Stimulated activated CD8-positive, alpha-beta memory T cell treated with anti-CD3 and anti-CD28 coated beads, Interleukin-2, amount 100 ng/mL, for 48 hours (primary cell): ENCODE data around the gene TMEM140.
A peak's percentile ranks its signal among the peaks of the same experiment; 100 is the strongest.
"Not testable (repeated sequence)": the region's sequence is repeated elsewhere in the genome, so short reads cannot be mapped to it uniquely, and the experiment has no call there.

ENCODE experiments used
- DNase-seq, 2 donors: peaks; one replicate each; pipeline ENCODE4 v3.0.0-alpha.2; 2020; ENCODE audit warnings: low read depth in 2 of 2

The TMEM140 gene

DNA sequence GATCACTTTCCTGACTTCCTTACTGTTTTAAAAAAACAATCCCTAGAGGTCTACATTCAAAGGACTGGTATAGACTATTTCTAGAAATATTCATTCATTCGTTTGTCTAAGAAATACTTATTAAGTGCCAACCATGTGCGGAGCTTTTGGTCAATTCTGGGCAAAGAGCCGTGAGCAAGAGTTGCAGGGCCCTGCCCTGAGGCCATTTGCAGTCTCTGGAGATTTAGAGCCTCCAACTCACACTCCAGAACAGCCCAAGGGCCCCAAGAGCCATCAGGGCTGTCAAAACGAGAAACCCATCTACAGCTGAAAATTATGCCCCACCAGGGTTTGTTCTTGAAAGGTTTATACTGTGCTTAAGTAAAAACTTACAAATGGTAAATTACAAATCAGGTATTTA lies 47.3 kb downstream of the TMEM140 start:
- DNase-seq, result no peak

DNA sequence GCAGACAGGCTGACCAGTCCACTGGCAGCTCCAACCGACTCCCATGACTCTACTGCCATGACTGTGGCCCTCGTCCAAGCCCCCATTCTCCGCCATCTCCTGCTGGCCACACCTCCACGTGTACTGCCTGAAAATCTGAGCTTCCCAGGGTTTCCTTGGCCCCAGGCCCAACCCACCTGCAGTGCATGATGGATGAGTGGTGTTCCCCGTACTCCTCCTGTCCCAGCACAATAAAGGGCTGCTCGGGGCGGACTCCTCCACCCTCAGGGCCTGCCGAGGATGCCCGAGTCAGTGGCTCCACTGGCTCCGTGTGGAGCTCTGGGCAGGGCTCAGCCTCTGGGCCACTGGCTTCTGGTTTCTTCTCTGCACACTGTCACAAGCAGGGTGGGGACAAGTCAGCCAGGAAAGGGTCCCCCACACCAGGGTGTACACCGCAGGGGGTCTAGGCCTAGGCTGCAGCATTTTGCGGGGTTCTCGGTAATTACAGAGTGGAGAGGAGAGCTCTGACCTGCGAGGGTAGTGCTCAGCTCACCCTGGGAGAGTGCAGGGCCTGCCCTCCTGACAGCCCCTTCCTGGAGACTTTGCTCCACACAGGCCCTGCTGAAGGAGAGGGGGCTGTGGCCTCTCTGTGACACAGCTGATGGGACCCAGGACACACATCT lies 48.2 kb downstream of the TMEM140 start:
- DNase-seq, result no peak

DNA sequence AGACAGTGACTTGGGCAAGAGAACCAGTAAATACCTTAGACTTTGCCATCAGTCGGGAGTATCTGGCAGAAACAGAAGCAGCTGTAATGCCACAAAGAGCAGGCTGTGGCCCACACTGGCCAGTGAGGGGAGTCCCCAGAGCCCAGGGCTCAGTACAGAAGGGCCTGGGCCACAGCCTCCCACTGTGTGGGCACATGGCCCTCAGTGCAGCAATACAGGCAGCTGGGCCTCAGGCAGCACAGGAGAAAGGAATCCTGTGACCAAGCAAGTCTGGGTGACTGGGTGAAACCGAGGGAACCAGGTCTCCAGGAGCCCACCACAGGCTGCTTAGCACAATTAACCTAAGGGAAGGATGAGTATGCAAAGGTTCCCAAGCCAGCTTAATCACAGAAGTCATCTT lies 49.5 kb downstream of the TMEM140 start:
- no peak for DNase-seq

DNA sequence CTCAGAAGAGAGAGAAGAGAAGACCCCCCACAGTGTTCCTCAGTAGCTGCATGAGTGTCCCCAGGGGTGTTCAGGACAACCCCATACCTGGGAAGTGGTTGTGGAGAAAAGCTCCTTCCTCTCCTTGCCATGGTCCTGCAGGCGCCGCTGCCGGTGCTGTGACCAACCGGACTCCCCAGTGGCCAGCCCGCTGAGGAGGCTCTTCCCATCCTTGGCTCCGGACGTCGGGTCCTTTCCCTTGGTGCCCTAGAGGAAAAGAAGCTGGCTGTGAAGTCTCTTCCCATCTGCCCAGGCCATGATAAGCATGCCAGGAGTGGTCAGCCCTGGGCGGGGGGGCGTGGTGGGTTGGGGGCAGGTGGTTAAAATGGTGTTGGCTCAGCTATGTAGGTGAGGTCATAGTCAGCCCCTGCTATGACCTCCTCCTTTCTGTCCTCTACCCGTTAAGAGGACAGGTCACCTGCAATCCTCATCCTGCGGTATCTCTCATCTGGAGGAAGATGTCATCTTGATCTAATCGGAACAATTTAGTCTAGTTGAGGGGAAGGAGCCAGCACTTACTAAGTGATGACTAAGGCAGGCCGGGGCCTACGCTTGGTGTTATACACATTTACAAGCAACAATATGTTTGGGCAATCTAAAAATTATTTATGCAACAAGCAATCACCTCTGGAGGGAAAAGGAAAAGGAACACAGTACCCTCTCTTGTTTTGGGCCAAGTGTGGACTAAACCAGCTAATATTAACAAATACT lies 50.2 kb downstream of the TMEM140 start:
- no peak for DNase-seq

DNA sequence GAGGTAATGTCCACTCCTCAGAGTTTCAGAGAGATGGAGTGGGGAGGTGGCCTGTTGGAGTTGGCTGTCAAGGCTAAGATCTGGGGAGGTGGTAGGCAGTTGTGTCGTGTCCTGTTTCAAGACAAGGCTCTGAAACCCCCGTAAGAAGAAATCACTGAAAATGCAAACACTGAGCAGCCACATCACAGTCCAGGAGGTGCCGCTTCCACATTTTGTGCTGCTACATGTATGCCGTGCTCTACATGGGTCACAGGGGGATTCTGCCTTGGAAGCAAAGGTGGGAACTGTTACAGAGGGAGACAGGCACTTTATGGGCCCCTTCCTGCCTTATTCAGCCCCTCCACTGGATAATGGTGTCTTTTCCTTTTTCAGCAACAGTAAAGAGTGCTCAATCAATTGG lies 51.6 kb downstream of the TMEM140 start:
- DNase-seq, result no peak

DNA sequence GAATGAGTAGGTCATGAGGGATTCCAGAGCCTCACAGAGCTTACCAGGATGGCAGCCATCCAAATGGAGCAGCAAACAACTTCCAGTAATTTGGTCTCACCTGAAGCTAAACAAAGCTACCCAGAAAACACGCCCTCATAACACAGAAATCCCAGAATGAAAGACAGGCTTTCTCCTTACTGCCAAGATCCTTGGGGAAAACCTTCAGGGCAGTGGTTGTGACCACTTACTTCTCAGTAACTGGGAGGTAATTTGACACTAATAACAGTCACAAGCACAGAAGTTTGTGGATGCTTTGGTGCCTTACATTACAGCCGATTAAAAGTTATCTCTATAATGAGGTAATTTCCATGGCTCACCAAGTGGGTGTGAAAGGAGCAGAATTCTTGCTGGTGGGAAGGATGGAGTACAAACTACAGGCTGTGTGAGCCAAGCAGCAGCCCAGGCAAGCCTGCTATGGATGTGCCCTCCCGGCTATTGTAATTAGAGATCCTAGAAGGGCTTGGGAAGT lies 53.0 kb downstream of the TMEM140 start:
- no peak for DNase-seq

DNA sequence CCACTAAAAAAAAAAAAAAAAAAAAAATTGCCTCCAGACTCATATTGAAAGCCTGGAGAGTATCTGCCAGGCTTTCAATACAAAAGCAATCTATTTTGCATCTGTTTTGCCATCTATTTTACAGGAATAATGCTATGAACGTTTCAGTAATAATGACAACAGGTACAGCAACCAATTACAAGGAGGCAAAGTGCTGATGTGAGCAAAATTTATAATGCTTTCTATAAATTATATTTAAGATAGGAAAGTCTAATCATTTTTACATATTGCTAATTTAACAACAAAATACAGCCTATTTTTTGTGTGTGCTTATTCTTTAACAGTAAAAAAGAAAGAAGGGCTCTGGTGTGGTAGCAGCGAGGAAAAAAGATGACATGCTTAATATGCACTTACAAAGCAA lies 53.5 kb downstream of the TMEM140 start:
- DNase-seq, result no peak

DNA sequence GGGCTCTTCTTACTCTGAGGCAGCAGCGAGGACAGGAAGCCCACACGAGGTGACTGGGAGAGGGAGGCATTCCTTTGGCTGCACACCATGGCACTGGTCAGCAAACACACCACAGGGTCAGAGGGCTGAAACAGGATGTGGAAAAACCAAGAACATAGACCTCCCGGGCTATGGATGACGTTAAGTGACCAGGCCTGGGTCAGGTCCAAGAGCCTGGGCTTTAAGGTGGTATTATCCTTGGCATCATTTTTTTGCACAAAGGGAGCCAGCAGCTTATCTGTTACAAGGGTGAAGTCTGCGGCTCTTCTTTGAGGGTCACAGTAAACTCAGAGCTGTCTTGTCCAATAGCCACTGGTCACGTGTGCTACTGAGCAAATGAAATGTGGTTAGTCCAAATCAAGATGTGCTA lies 56.5 kb downstream of the TMEM140 start:
- DNase-seq, result no peak

DNA sequence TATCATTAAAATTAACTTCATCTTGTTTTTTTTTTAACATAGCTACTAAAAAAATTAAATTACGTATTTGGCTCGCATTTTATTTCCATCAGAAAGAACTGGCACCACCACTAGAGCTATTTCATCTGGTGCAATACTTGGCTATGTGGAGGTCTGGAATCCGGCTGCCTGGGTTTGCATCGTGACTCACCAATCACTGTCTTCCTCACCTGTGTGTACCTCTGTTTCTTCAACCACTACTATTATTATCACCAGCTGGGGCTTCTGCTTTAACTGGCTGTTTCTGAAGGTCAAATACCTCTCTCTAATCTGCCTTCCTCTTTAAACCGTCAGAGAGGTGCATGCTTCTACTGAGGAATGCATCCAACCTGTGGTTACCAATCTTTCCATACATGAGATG lies 57.0 kb downstream of the TMEM140 start:
- DNase-seq, result no peak

DNA sequence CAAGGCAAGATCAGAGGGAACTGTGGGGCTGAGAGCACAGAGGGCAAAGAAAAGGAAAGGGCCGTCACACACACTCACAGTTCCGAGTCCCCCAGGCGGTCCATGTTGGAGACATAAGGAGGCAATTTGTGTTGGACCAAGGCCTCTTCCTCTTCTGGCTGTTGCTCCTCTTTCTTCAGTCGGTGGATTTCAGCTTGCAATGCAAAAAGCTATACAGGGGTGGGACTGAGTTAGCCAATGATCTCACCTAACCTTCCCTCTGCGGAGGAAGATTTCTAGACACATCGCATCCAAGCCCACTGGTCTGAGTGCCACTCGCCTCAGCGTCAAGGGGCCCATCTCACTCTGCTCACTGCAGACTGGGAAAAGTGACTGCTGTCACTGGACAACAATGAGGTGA lies 58.0 kb downstream of the TMEM140 start:
- no peak for DNase-seq

DNA sequence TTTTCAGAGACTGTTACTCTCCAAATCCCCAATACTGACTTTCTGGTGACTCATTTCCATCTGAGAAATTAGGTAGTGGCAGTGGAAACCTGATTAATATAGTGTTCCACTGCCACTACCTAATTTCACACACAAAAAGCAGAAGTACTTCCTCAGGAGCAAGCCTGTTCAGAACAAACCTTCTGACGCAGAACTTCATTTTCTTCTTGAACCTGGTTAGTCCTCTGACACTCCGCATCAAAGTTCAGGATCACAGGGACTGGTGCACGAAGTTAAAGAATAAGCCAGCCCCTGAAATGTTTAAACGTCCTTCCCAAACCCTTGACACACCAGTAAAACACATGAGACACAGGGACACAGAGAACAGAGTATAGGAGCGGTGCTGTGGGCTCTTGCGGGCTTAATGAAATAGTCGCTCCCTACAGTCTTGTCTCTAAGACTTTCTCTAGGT lies 59.1 kb downstream of the TMEM140 start:
- no peak for DNase-seq

DNA sequence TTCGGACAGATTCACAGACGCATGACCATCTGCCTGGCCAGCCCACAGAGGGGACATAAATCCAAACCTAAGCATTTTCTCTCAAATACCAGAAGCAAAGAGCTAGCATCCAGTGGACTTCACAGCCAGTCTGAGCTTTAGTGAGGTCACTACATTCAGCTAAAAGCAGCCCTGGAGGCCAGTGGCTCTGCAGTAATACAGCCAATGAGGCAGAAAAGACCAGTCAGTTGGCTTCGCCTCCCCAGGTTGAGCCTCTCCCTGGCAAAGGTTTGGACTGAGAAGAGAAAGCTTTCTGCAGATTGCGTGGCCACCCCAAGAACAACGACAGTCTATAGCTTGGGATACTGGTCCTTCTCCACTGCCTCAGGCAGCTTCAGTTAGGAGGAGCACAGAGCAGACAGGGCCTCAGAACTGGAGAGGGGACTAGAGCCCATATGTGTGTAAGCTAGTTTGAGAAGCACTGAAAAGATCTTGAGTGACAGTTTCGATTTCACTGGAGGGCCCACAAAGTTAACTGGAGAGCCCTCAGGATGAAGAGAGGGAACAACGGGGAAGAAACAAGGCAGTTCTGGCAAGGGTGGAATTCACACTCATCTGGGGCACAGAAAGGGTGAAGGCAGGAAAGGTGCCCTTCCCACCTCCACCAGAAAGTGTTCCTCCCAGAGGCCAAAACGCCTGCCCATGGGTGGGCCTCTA lies 59.7 kb downstream of the TMEM140 start:
- no peak for DNase-seq

DNA sequence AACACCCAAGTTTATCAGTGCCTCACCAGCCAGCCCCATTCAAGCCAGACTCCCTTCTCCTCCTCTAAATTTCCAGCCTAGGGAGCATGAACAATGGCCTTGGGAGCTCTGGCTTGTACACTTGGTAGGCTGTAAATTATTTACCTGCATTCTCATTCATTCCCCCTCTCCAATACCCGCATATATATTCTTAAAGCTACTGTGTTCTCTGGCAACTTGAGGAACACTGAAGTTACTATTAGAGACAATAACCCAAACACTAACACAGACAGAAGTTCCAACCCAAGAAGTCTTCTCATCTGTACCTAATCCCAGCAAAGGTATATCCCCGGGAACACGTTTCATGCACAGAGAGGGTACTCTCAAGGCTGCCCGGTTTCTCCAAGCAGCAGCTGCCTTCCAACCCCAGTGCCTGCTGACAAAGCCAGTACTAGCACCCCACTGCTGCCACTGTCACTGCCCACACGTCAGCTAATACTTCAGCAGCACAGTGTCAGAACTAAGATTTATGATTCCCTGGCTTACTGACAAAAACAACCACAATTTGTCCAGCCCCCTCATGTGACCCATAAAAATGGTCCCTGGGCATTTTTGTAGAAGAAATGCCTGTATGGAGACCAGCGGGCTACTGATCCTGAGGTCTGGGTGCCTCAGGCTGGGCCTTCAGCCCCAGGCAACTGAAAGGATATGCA lies 60.4 kb downstream of the TMEM140 start:
- no peak for DNase-seq

DNA sequence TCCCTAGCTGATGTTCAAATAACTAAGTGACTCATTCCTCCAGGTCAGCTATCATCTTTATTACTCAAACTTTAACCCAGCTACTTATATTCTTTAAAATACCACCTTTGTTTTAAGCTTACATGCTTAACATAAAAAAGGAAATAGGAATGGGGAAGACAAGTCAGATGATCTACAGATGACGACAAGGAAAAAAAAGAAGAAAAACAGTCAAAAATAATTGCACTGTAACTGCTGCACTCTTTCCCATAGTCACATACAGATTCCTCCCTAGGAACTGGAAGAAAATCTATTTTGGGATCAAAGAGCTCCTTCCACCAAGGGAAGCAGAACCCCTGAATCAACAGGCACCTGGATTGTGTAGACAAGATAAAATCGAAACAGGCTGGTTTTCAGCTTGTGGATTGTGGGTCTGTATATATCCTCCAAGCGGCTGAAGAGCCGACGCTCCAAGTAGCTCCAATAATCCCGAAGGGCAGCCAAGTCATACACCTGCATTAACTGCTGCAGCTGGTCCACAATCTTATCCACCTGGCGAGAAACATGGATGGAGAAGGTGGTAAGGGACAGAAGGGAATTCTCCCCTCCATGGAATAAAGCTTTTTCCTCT lies 61.5 kb downstream of the TMEM140 start:
- DNase-seq, result no peak

DNA sequence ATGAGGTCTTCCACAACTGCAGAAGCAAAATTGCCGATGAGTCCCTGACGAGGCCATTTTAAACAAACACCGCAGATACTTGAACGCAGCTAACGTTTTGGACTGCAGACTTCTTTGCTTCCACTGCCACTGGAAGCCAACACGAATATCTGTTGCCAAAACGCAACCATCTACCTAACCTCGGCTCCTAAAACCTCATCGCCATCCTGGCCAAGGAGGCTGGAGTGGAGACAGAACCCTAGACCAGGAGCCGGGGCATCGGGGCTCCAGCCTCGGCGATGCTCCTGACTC lies 63.0 kb downstream of the TMEM140 start:
- DNase-seq, result no peak

DNA sequence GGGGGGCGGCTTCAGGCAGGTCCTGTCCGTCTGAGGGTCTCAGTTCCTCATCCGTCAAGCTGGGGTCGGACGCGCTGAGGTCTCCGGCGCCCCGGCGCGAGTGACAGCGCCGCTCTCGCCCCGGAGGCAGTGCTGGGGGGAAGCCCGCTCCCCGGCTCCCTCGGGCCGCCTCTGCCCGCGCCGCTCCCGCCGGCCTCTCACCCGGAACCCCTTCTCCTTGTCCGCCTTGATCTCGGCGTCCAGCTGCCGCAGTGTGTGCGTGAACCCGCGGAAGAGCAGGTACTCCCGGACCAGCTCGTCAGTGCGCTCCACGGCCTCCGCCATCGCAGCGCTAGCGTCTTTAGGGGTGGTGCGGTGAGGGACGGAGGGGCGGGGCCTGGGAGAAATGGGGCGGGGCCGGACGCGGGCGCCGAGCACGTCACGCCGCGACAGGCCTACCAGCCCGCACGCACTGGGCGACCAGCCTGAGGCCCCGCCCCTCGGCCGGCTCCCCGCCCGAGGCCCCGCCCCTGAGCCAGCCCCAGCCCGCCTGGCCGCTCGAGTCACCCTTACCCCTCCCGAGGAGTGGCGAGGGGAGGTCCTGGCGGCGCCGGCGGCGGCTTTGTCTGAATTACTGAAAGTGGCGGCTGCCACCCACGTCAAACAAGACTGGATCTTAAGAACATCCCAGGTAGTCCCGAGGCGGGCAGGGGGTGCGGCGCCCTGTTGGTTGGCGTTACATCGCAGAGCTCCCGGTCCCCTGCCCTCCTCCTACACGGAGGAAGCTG lies 63.5 kb downstream of the TMEM140 start, which contains the start of gene WDR91:
Gene WDR91, minus strand, starts transcription at position 348 of the 767 bp plus-strand sequence. Its CDS starts 24 bp downstream, at position 324.
- peak; percentile 95 to 96 for DNase-seq

DNA sequence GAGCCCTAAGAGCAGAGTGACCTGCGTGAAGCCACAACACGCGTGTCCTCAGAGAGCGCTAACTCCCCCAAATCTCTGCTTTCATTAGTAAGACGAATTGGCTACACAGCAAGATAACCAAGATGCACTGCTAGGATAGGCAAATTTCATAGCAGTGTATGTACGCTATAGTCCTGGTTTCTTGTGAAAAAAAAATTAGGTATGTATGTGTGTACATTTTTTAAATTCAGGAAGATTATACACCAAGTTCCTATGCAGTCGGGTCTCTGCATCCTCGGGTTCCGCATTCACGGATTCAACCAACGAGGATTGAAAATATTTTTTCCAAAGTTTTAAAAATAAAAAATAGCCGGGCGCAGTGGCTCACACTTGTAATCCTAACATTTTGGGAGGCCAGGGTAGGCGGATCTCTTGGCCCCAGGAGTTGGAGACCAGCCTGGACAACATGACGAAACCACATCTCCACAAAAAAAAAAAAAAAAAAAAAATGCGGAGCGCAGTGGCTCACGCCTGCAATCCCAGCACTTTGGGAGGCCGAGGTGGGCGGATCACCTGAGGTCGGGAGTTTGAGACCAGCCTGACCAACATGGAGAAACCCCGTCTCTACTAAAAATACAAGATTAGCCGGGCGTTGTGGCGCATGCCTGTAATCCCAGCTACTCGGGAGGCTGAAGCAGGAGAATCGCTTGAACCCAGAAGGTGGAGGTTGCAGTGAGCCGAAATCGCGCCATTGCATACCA lies 64.2 kb downstream of the TMEM140 start:
- not testable (repeated sequence) for DNase-seq

DNA sequence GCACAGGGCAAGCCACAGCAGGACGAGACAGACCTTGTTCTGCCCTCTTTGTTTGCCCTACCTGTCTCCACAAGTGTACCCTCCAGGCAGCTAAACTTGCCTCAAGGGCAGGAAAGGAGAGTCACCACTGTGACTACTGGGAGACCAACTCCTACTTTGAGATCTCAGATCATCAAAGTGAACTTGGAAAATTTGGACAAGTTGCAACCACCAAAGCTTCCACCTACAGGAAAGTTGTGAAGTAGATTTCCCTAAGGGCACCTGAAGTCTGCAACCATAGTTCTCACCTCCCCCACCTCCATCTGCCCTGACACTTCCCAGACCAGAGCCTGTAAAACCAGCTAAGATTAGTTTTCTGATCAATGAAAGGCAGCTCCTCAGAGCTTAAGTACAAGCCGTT lies 66.0 kb downstream of the TMEM140 start:
- DNase-seq, result no peak

DNA sequence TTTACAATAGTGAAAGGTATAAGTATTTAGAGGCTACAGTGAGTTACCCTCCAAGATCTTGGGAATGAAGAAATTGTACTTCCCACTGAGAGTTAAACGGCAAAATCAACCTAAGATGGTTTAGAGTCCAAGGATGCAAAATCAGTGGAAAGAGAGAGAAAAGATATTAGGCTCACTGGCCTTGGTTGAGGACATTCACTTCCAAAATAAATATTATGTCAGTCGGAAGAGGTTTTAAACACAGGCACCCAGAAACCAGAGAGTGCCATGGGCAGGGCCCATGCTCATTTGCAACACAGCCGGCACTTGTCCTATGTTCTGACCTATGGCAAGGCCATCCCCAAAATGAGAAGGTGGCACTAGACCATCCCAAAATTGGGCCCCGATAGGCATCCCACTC lies 67.3 kb downstream of the TMEM140 start:
- no peak for DNase-seq

DNA sequence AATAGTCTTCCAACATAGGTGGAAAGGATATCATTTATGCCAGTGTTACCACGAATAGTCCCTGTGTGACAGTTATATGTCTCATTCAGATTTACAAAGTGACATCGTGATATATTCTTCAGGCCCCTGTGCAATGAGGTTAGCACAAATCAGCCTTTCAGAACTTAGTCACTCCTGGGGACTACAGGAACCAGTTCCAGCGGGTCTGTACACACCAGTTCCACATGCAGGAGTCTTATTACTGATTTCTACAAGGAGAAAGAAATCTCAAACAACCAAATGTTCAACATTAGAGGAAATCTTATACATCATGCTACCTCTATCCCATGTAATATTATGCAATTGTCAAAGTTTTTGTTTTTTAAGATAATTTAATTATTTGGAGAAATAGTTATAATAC lies 67.8 kb downstream of the TMEM140 start:
- no peak for DNase-seq
